GM21381 (cell line): ENCODE results near the gene BCAS3.
"Not testable (repeated sequence)": the region's sequence is repeated elsewhere in the genome, so short reads cannot be mapped to it uniquely, and the experiment has no call there.

Experiments
- ATAC-seq: cut with Tn5 transposase; IDR thresholded peaks from one replicate; pipeline ENCODE4 v1.9.1; 2021; ENCODE audit warnings: mild to moderate bottlenecking, moderate library complexity; ENCODE audit not compliant: unreplicated experiment

Gene BCAS3

DNA sequence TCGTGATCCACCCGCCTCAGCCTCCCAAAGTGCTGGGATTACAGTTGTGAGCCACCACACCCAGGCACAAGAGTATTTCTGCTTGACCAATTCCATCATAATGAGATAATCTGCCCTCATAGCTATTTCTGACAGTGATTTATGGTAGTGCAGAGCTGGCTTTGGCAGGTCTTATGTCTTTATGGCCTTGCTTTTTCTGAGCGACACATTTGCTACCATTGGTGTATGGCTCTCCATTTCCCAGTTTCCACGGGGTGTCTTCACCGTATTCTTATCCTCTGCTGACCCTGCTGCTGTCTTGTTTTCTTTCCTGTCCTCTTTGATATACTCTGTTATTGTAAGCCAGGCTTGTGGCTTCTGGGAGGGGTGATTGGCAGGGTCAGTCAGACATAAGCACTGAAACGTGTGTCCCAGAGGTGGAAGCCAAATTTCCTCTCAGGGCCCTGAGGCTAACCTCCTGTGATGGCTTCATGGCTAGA, 560.8 kb downstream of the BCAS3 start:
- ATAC-seq, result no peak

GRCh38 chr17:61239327-61239726, 561.7 kb downstream of the BCAS3 start:
- no peak for ATAC-seq

DNA sequence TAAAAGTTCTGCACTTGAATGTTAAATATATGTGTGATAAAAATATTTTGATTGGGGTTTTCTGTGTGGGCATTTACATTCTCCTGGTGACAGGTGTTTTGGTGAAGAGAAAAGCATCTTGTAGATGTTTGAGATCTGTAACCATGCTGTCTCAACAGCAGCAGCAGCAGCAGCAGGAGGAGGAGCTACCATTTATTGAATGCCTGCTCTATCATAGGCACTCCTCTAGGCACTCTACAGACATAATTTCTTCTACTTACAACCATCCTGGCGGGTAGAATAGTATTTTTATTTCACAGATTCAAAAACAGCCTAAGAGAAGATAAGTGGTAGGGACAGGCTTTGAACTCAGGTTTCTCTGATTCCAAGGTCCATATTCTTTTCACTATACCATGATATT, 562.3 kb downstream of the BCAS3 start:
- ATAC-seq, result no peak

- ATAC-seq, result no peak
These were observed 563.3 kb downstream of the BCAS3 start for GRCh38 chr17:61240851-61241468.

GRCh38 chr17:61244988-61245387, 567.3 kb downstream of the BCAS3 start:
- not testable (repeated sequence) for ATAC-seq

GRCh38 chr17:61245706-61246135, 568.1 kb downstream of the BCAS3 start:
- no peak for ATAC-seq

GRCh38 chr17:61247439-61247838, 569.8 kb downstream of the BCAS3 start:
- no peak for ATAC-seq

DNA sequence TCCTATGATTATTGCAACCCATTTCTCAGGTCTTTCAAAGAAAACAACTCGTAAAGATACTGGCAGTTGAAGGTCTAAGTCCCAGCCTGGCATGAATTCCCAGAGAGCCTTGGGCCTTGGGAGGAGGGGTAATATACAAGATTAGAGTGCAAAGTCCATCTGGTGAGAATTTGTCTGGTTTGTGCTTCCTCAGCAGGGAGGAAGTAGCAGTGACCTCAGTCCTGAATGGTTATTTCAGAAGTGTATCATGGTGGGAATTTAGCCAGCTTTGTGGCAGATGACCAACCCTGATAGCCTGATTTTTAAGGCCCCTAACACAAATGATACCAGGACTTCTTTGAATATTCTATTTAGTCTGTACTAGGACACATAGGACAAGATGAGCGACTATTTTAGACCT, 570.7 kb downstream of the BCAS3 start:
- no peak for ATAC-seq

- ATAC-seq, result no peak
These were observed 572.1 kb downstream of the BCAS3 start for GRCh38 chr17:61249649-61250299.

GRCh38 chr17:61250335-61250890, 572.8 kb downstream of the BCAS3 start:
- ATAC-seq, result no peak

DNA sequence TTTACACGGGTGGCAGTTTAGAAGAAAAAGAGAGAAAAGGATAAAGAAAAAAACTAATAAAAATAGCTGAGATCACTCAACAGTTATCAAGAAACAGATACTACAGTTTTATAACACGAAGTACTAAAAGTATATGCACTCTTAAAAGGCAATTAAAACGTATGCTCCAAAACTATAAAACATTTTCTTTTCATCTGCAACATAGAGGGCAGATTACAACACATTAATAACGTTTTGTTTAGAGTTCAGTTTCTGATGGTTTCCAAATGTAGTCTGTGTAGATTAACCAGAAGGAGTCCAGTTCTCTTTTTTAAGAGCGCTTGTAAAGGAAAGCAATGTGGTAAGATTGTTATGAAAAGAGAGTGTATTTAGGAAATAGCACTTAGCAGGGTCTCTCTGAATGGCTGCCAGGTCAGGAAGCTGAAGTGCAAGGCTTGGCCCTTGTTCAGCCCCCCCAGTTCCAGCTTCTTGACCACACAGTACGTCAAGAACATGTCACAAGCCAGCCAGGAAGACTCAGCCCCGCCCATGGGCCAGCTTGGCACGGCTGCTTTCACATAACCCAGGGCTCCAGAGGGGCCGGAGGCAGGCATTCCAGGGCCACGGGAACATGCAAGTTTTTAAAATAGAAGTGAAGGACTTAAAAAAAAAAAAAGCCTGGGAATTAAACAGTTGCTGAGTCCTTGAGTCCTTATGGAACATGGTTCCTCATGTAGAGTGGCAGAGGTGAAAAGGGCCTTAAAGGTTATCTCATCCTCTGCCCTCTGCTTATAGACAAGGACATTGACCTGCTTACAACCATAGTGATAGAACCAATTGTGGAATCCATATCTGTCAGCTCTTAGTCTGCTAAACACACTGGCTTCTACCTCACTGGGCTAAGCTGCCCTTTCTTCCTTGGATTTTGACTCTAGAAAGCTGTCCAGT, 574.6 kb downstream of the BCAS3 start:
- ATAC-seq, result no peak

DNA sequence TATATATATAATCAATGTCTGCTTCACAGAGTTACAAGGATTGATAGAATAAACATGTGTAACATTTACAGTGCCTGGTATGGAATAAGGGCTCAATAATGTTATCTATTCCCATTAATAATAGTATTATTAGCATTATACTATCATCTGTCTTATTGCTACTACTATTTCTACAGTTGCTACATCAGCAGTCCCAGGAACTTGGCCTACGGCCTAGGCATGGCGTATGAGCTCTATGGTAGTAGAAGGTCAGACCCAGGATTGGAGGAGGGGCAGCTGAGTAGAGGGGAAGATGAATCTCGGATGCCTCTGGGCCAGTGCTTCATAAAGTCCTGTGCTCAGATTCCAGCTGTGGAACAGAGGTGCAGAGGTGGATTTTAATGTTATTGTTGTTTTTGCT, 575.7 kb downstream of the BCAS3 start:
- ATAC-seq, result no peak

DNA sequence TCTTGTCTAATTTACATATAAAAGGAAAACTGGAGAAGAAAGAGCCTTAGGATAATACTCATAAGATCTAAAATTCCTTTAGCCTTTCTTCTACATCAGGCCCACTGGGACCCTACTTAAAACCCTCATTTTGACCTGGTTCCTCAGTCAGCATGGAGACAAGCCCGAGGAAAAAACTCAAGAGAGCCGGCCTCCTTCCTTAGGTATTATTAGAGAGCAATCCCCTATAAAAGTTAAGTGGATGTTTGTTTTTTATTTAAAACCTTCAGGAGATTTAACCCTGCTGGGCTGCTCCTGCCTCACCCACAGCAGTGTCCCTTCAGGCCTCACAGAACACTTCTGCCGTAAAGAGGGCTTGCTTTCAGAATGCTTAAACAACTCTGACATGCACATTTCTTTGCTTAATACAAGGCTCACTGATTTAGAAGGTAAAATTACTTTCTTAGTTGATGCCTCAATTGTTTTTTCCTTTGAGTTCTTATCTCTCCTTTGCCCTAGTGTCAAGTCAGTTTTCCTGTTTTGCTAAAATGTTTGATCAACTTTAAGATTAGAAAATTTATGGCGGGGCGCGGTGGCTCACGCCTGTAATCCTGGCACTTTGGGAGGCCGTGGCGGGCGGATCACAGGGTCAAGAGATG, 576.4 kb downstream of the BCAS3 start:
- no peak for ATAC-seq

DNA sequence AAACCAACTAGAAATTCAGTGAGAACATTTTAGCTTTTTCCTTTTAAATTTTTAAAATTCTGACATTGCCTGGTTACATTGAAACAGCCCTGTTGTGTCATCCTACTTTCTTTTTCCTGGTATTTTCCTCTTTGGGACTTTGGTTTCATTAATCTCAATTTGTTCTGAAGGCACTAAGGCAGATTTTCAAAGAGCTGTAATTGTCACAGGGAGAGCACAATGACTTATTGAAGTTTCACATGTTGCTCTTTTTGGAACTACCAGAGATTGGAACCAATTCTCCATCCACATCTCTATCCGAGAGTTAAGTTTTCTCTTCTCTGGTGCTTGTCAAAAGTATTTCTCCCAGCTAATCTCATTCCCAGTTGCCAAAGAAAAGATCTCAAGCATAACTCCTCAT, 577.3 kb downstream of the BCAS3 start:
- no peak for ATAC-seq

DNA sequence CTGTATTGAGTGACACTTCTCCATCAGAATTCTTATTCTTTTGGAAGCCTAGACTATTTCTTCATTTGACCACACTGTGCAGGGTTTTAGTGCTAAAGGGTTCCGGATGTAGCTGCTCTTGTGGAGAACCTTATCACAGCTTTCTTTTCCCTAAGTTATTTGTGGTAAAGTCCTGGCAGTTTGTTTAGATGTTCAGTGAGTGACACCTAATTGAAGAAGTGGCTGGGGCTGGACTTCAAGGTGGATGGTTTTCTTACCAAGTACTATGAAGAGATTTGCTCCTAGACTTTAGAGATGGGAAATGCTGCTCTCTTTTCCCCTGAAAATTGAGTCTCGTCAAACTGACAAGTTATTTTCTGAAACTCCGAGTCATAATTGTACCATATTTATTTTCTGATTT, 578.0 kb downstream of the BCAS3 start:
- no peak for ATAC-seq

GRCh38 chr17:61259360-61259759, 581.7 kb downstream of the BCAS3 start:
- ATAC-seq, result no peak

DNA sequence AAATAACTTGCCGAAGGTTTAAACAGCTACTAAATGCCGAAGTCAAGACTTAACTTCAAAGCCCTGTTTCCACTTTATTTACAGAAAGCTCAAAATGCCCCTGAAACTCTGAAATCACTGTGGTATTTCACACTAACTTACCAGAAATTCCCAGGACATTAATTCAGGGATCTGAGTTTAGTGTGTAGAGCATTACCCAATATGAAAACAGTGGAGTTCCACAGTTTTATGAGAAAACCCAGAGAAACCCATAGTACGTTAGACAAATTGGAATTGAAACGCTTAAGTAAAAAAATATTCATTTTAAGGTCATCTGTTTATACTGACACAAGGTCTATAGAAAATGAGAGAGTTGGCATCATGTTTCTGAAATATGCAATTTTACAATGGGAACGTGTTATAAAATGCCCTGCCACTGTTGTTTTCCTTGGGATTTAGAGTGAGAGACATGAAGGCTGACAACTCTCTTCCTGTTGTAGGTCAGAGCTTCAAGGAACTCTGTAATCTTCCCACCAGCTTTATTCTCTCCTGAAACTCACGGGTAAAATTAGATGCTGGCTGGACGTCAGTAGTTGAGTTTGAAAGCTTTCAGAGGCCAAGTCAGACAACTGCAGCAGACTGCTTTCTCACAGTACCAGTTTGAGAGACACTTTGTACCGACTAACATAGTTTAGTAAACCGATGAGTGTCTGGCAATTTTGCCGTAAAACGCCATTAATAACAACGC, 582.6 kb downstream of the BCAS3 start:
- ATAC-seq, result no peak

GRCh38 chr17:61261001-61261637, 583.5 kb downstream of the BCAS3 start:
- no peak for ATAC-seq

GRCh38 chr17:61265397-61265796, 587.7 kb downstream of the BCAS3 start:
- ATAC-seq, result no peak

- no peak for ATAC-seq
These were observed 590.2 kb downstream of the BCAS3 start for GRCh38 chr17:61267847-61268246.
